IMR-90 (cell line): ENCODE results near the gene PLEK. TPM values are rescaled to one million over a fixed set of nuclear protein-coding genes. Genes with fewer than 3 reads are reported as not detected.

Experiments used
- ATAC-seq: fragments of 200-7000 bp; cut with Tn5 transposase; 2 replicates; pipeline ENCODE4 v1.9.1; 2020; ENCODE audit warnings: low read depth, mild to moderate bottlenecking, moderate library complexity
- BruUV-seq: library from RNA; stranded (reverse); fragments of 400-500 nt; replicated peaks from 2 replicates; lab custom pipeline; 2021; lab: Mats Ljungman, UMichigan
- CTCF ChIA-PET: fragments of 300-600 bp; formaldehyde crosslinking; extraction: SDS; loops from one replicate; lab custom pipeline; 2021; ENCODE audit warnings: antibody characterized with exemption; lab: Yijun Ruan, JAX
- POLR2A ChIA-PET: fragments of 300-600 bp; sonication (Branson Sonifier 250); formaldehyde crosslinking; loops from one replicate; lab custom pipeline; 2022; ENCODE audit warnings: antibody characterized with exemption; ENCODE audit not compliant: unreplicated experiment; lab: Charles Lee
- DNase-seq: peaks from one replicate; pipeline ENCODE4 v3.0.0; 2013
- H2AFZ ChIP-seq: replicated peaks from 2 replicates; pipeline ENCODE3; 2013; ENCODE audit warnings: low read length, mild to moderate bottlenecking; ENCODE audit not compliant: poor library complexity
- H2AK5ac ChIP-seq: 2 replicates; pipeline ENCODE4 v1.6.1; 2013; ENCODE audit warnings: low read depth, low read length, inconsistent platforms
- H2AK9ac ChIP-seq: replicated peaks from 2 replicates; pipeline ENCODE3; 2013; ENCODE audit warnings: mild to moderate bottlenecking, low read depth, low read length, moderate library complexity; ENCODE audit not compliant: poor library complexity
- H2BK120ac ChIP-seq: 2 replicates; pipeline ENCODE4 v1.6.1; 2013; ENCODE audit warnings: low read depth, low read length, inconsistent platforms
- H2BK15ac ChIP-seq: 3 replicates; pipeline ENCODE4 v1.6.1; 2013; ENCODE audit warnings: low read depth, low read length, inconsistent platforms
- H2BK20ac ChIP-seq: 2 replicates; pipeline ENCODE4 v1.6.1; 2013; ENCODE audit warnings: low read depth, mild to moderate bottlenecking, inconsistent platforms, low read length, moderate library complexity
- H2BK5ac ChIP-seq: 2 replicates; pipeline ENCODE4 v1.6.1; 2013; ENCODE audit warnings: mild to moderate bottlenecking, low read depth, low read length, inconsistent platforms; ENCODE audit not compliant: poor library complexity, severe bottlenecking
- H3K14ac ChIP-seq: replicated peaks from 2 replicates; pipeline ENCODE4 v1.6.1; 2013; ENCODE audit warnings: low read depth, low read length, inconsistent platforms
- H3K18ac ChIP-seq: 2 replicates; pipeline ENCODE4 v1.6.1; 2013; ENCODE audit warnings: low read depth, low read length, control low read depth
- H3K23ac ChIP-seq: 2 replicates; pipeline ENCODE4 v1.6.1; 2013; ENCODE audit warnings: low read depth, low read length, inconsistent platforms
- H3K27ac ChIP-seq: 2 replicates; pipeline ENCODE4 v1.5.1; 2013; ENCODE audit warnings: mild to moderate bottlenecking, control low read depth, low read length; ENCODE audit not compliant: insufficient read depth
- H3K27me3 ChIP-seq: 2 replicates; pipeline ENCODE4 v1.6.1; 2013; ENCODE audit warnings: low read length; ENCODE audit not compliant: control insufficient read depth, insufficient read depth
- H3K36me3 ChIP-seq: 2 replicates; pipeline ENCODE4 v1.6.1; 2013; ENCODE audit warnings: low read length, mixed read lengths; ENCODE audit not compliant: control insufficient read depth, insufficient read depth
- H3K4ac ChIP-seq: 2 replicates; pipeline ENCODE4 v1.6.1; 2013; ENCODE audit warnings: low read depth, low read length, inconsistent platforms
- H3K4me1 ChIP-seq: 2 replicates; pipeline ENCODE4 v1.6.1; 2013; ENCODE audit warnings: low read length, mixed read lengths; ENCODE audit not compliant: control insufficient read depth, insufficient read depth
- H3K4me2 ChIP-seq: 2 replicates; pipeline ENCODE4 v1.6.1; 2013; ENCODE audit warnings: low read depth, mild to moderate bottlenecking, control low read depth, low read length, moderate library complexity
- H3K4me3 ChIP-seq: 2 replicates; pipeline ENCODE4 v1.5.1; 2013; ENCODE audit warnings: low read depth, mild to moderate bottlenecking, control low read depth, low read length, moderate library complexity; ENCODE audit not compliant: insufficient read depth
- H3K56ac ChIP-seq: 2 replicates; pipeline ENCODE4 v1.6.1; 2013; ENCODE audit warnings: low read length, inconsistent platforms; ENCODE audit not compliant: insufficient read depth; ENCODE audit errors: extremely low read depth
- H3K79me1 ChIP-seq, 2 experiments: 2 replicates each; pipeline ENCODE4 v1.6.1; 2013; ENCODE audit warnings: low read length in 2 of 2, inconsistent platforms in 1 of 2, low read depth in 1 of 2
- H3K9ac ChIP-seq: 2 replicates; pipeline ENCODE4 v1.6.1; 2013; ENCODE audit warnings: low read depth, low read length, control low read depth
- H3K9me1 ChIP-seq: 2 replicates; pipeline ENCODE4 v1.6.1; 2013; ENCODE audit warnings: low read length, inconsistent platforms; ENCODE audit not compliant: insufficient read depth
- H3K9me3 ChIP-seq: 2 replicates; pipeline ENCODE4 v1.6.1; 2013; ENCODE audit warnings: low read length; ENCODE audit not compliant: control insufficient read depth, insufficient read depth
- H4K20me1 ChIP-seq: 2 replicates; pipeline ENCODE4 v1.6.1; 2013; ENCODE audit warnings: low read length, inconsistent platforms; ENCODE audit not compliant: insufficient read depth
- H4K5ac ChIP-seq: 2 replicates; pipeline ENCODE4 v1.6.1; 2013; ENCODE audit warnings: mild to moderate bottlenecking, low read depth, low read length, control low read depth
- H4K8ac ChIP-seq, 2 experiments: 2 replicates each; pipeline ENCODE4 v1.6.1; 2013; ENCODE audit warnings: low read depth in 2 of 2, low read length in 2 of 2, control low read depth in 1 of 2, inconsistent platforms in 1 of 2
- H4K91ac ChIP-seq: 2 replicates; pipeline ENCODE4 v1.6.1; 2013; ENCODE audit warnings: low read depth, low read length, inconsistent platforms; ENCODE audit not compliant: insufficient read depth
- BHLHE40 ChIP-seq: fragments of 150-350 bp; IDR thresholded peaks from 2 replicates; pipeline ENCODE4 v1.6.1; 2016; ENCODE audit warnings: mild to moderate bottlenecking, low read depth, low read length
- CEBPB ChIP-seq: IDR thresholded peaks from 2 replicates; pipeline ENCODE4 v1.6.1; 2012; ENCODE audit warnings: low read depth, low read length, improper control_type of control experiment
- CHD1 ChIP-seq: IDR thresholded peaks from 2 replicates; pipeline ENCODE4 v1.6.1; 2012; ENCODE audit warnings: low read depth, low read length, improper control_type of control experiment
- MAZ ChIP-seq: IDR thresholded peaks from 2 replicates; pipeline ENCODE4 v1.6.1; 2012; ENCODE audit warnings: low read depth, mild to moderate bottlenecking, low read length, improper control_type of control experiment, moderate library complexity, borderline replicate concordance
- MXI1 ChIP-seq: IDR thresholded peaks from 2 replicates; pipeline ENCODE4 v1.6.1; 2012; ENCODE audit warnings: low read depth, mild to moderate bottlenecking, low read length, moderate library complexity, borderline replicate concordance
- NFE2L2 ChIP-seq: fragments of 150-350 bp; IDR thresholded peaks from 2 replicates; pipeline ENCODE4 v1.6.1; 2016; ENCODE audit warnings: low read depth, mild to moderate bottlenecking, low read length
- POLR2A ChIP-seq: IDR thresholded peaks from 2 replicates; pipeline ENCODE4 v1.6.1; 2012; ENCODE audit warnings: mild to moderate bottlenecking, low read depth, low read length
- RAD21 ChIP-seq: IDR thresholded peaks from 2 replicates; pipeline ENCODE4 v1.6.1; 2012; ENCODE audit warnings: low read length, improper control_type of control experiment
- RCOR1 ChIP-seq: IDR thresholded peaks from 2 replicates; pipeline ENCODE4 v1.6.1; 2012; ENCODE audit warnings: mild to moderate bottlenecking, low read length, improper control_type of control experiment; ENCODE audit not compliant: insufficient replicate concordance
- SMC3 ChIP-seq: fragments of 150-350 bp; IDR thresholded peaks from 2 replicates; pipeline ENCODE4 v1.6.1; 2016; ENCODE audit warnings: low read depth, mild to moderate bottlenecking, antibody characterized with exemption, low read length, moderate library complexity
- WGBS, 2 experiments: methylation state at CpG; one replicate each; pipeline versions ENCODE4 v1.1.5 to v1.1.7; 2013; ENCODE audit warnings: missing lambda C conversion rate in 2 of 2; ENCODE audit not compliant: insufficient read length in 1 of 2; ENCODE audit errors: extremely low coverage in 2 of 2; 5-methylcytosine and 5-hydroxymethylcytosine counted together
- dilution Hi-C: fragments of 300-500 bp; cut with HindIII; formaldehyde crosslinking; loops from one replicate; pipeline ENCODE4 v1.14.3; 2018; ENCODE audit warnings: low sequenced_read_pairs; ENCODE audit not compliant: unreplicated experiment
- in situ Hi-C: fragments of 300-500 bp; cut with MboI; formaldehyde crosslinking; loops from 3 replicates; pipeline ENCODE4 v1.14.3; 2019; ENCODE audit warnings: low sequenced_read_pairs, inconsistent platforms, mixed read lengths
- intact Hi-C: fragments of 100-400 bp; cut with micrococcal nuclease; formaldehyde crosslinking; loops from 2 replicates; pipeline ENCODE4 v1.10.0; 2022
- polyA plus RNA-seq, 3 experiments: library from polyadenylated mRNA; depleted of rRNA; stranded (reverse); fragments of >200 nt; gene quantifications; 2 replicates each; pipeline ENCODE4 v1.2.3, GENCODE V29; 2012; ENCODE audit warnings: low replicate concordance in 1 of 3
- total RNA-seq: library from RNA; depleted of rRNA; stranded (reverse); fragments of >200 nt; gene quantifications from 2 replicates; pipeline ENCODE4 v1.2.3, GENCODE V29; 2012
- TF ChIP-seq, protein P1 (sequence below): conservative IDR thresholded peaks from 2 replicates; pipeline ENCODE4 v1.5.1; 2012; ENCODE audit warnings: mild to moderate bottlenecking, low read depth, low read length, improper control_type of control experiment

The PLEK gene
- total and polyA plus RNA-seq, 2 of the 4 experiments (the other 2 are of a cell fraction) = under 0.01 TPM; not detected in 1

DNA sequence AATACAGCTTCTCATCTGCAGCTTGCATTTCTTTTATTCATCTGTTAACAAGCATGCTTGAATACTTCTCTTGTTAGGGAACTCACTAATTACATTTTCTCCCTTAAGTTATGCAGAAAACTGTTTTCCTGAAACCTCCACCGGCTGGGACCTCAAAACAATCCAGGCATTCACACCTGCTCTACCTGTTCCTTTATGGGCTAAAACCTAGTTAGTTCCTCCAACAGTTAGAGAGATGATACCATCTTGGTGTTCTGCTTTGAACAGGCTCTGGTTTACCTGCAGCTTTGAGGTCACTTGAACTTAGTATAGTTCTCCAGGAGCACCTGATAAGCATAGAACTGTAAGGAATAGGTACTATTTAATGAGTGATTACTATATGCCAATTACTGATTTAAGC is 6.1 kb downstream of the PLEK start:
- Histone ChIP-seq H4K8ac (no peak overlapping the region), H2BK120ac (no peak overlapping the region), H3K4ac (no peak overlapping the region), H3K18ac (no peak overlapping the region), H2BK20ac (no peak overlapping the region), H4K91ac (no peak overlapping the region), H2BK5ac (no peak overlapping the region), H3K4me3 (no peak overlapping the region), H3K36me3 (no peaks in the 10 kb centered on the region), H3K4me1 (no peaks in the 10 kb centered on the region), H3K56ac (no peak overlapping the region), H4K5ac (no peak overlapping the region), H3K9ac (no peak overlapping the region), H2BK15ac (no peak overlapping the region), H3K23ac (no peak overlapping the region), H2AK9ac (no peak overlapping the region), H2AFZ (no peak overlapping the region), H3K4me2 (no peak overlapping the region), H2AK5ac (no peak overlapping the region), H3K27ac (no peak overlapping the region), H3K79me1 (no peaks in the 10 kb centered on the region), H3K9me1 (no peaks in the 10 kb centered on the region), H3K27me3 (peaks cover 24% of the 10 kb centered on the region), H4K20me1 (no peaks in the 10 kb centered on the region), H3K9me3 (no peaks in the 10 kb centered on the region), H3K14ac (no peak overlapping the region)
- no peak for ATAC-seq
- dilution Hi-C loops (no loop called here), in situ Hi-C loops (no loop called here), intact Hi-C loops (no loop called here)
- DNase-seq = no peak
- TF ChIP-seq POLR2A = no peak
- TF ChIP-seq RCOR1 = no peak
- TF ChIP-seq NFE2L2 = no peak
- TF ChIP-seq MAZ = no peak
- TF ChIP-seq BHLHE40 = no peak
- no peak for TF ChIP-seq MXI1
- TF ChIP-seq CHD1 = no peak
- no peak for TF ChIP-seq CEBPB
- no peak for TF ChIP-seq SMC3
- TF ChIP-seq, protein P1, sequence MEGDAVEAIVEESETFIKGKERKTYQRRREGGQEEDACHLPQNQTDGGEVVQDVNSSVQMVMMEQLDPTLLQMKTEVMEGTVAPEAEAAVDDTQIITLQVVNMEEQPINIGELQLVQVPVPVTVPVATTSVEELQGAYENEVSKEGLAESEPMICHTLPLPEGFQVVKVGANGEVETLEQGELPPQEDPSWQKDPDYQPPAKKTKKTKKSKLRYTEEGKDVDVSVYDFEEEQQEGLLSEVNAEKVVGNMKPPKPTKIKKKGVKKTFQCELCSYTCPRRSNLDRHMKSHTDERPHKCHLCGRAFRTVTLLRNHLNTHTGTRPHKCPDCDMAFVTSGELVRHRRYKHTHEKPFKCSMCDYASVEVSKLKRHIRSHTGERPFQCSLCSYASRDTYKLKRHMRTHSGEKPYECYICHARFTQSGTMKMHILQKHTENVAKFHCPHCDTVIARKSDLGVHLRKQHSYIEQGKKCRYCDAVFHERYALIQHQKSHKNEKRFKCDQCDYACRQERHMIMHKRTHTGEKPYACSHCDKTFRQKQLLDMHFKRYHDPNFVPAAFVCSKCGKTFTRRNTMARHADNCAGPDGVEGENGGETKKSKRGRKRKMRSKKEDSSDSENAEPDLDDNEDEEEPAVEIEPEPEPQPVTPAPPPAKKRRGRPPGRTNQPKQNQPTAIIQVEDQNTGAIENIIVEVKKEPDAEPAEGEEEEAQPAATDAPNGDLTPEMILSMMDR = no peak
- TF ChIP-seq RAD21 = no peak
- POLR2A ChIA-PET = no interaction called here
- no TSS peak for BruUV-seq
- CTCF ChIA-PET = no interaction called here
- WGBS, 2 experiments = 20% methylated on average over 1 of the region's 1 CpG; no CpG with 5 or more reads in 1 of the 2 experiments
